Loucy (cell line): ENCODE measurements around the gene WIPF2.

Experiments used
- EZH2phosphoT487 ChIP-seq: fragments of 200-600 bp; IDR thresholded peaks from 2 replicates; pipeline ENCODE4 v1.6.1; 2018; ENCODE audit warnings: antibody characterized with exemption, mild to moderate bottlenecking, moderate library complexity, borderline replicate concordance
- TF ChIP-seq, protein P1 (sequence below): fragments of 200-600 bp; sonication (generic); conservative IDR thresholded peaks from 2 replicates; pipeline ENCODE4 v1.5.1; 2014; ENCODE audit warnings: mild to moderate bottlenecking, antibody characterized with exemption, low read length

DNA sequence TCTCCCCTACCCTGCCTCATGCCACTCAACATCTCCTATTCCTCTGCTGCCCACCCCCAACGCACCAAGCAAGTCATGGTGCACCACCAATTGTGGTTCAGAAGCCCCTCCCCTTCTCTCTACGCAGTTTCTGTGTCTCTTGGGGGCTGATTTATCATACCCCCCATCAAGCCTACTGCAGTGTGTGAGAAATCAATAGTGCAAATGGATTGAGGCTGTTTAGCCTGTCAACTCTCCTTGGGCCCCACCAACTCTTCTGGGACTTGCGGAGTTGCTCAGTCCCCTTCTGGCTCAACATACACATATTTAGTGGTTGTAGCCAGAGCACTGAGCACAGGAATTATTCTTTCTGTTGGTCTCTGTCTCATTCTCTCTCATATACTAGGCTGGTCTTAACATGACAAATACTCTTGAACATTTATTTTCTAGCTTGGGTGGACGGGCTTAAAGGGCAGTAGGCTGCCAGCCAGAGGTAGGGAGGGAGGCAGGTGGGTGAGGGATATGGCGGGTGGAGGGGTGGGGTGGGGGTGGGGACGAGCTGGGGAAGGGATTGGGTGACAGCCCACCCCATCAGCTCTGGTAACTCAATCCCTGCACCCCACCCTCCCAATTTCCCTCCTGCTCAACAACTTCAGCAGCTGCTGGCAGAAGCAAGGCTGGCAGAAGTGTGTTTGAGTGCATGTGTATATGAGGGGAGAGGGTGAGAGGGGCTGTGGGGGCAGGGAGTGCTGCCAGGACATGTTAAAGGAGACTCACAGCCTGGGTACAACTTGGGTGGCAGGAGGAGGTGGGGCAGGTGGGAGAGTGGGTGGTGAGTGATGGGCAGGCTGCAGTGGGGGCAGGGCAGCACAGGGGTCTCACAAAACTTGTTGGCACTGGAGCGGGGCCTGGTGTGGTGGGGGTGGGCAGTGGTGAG lies 94.8 kb downstream of the WIPF2 start:
- TF ChIP-seq, protein P1, sequence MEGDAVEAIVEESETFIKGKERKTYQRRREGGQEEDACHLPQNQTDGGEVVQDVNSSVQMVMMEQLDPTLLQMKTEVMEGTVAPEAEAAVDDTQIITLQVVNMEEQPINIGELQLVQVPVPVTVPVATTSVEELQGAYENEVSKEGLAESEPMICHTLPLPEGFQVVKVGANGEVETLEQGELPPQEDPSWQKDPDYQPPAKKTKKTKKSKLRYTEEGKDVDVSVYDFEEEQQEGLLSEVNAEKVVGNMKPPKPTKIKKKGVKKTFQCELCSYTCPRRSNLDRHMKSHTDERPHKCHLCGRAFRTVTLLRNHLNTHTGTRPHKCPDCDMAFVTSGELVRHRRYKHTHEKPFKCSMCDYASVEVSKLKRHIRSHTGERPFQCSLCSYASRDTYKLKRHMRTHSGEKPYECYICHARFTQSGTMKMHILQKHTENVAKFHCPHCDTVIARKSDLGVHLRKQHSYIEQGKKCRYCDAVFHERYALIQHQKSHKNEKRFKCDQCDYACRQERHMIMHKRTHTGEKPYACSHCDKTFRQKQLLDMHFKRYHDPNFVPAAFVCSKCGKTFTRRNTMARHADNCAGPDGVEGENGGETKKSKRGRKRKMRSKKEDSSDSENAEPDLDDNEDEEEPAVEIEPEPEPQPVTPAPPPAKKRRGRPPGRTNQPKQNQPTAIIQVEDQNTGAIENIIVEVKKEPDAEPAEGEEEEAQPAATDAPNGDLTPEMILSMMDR, result no peak
- TF ChIP-seq EZH2phosphoT487, result no peak
